IMR-90 (cell line): Measurements from ENCODE around the gene ARSA.

Source experiments
- CEBPB ChIP-seq: IDR thresholded peaks from 2 replicates; pipeline ENCODE4 v1.6.1; 2012; ENCODE audit warnings: low read depth, low read length, improper control_type of control experiment
- CHD1 ChIP-seq: IDR thresholded peaks from 2 replicates; pipeline ENCODE4 v1.6.1; 2012; ENCODE audit warnings: low read depth, low read length, improper control_type of control experiment
- CTCF ChIP-seq: conservative IDR thresholded peaks from 2 replicates; pipeline ENCODE4 v1.5.1; 2012; ENCODE audit warnings: mild to moderate bottlenecking, low read depth, low read length, improper control_type of control experiment
- POLR2A ChIP-seq: IDR thresholded peaks from 2 replicates; pipeline ENCODE4 v1.6.1; 2012; ENCODE audit warnings: mild to moderate bottlenecking, low read depth, low read length
- RAD21 ChIP-seq: IDR thresholded peaks from 2 replicates; pipeline ENCODE4 v1.6.1; 2012; ENCODE audit warnings: low read length, improper control_type of control experiment
- RCOR1 ChIP-seq: IDR thresholded peaks from 2 replicates; pipeline ENCODE4 v1.6.1; 2012; ENCODE audit warnings: mild to moderate bottlenecking, low read length, improper control_type of control experiment; ENCODE audit not compliant: insufficient replicate concordance
- RFX5 ChIP-seq: IDR thresholded peaks from 2 replicates; pipeline ENCODE4 v1.8.0; 2012; ENCODE audit warnings: low read depth, mild to moderate bottlenecking, low read length, moderate library complexity
- SMC3 ChIP-seq: fragments of 150-350 bp; IDR thresholded peaks from 2 replicates; pipeline ENCODE4 v1.6.1; 2016; ENCODE audit warnings: low read depth, mild to moderate bottlenecking, antibody characterized with exemption, low read length, moderate library complexity

GRCh38 chr22:50605613-50606074, 22.3 kb downstream of the ARSA start:
- TF ChIP-seq CTCF (no peak), POLR2A (no peak), CEBPB (no peak), RFX5 (no peak), SMC3 (no peak), RAD21 (no peak), RCOR1 (no peak), CHD1 (no peak)
